GM12801 (cell line): ENCODE results near the gene TMEM198.

Experiments
- TF ChIP-seq, protein P1 (sequence below): IDR thresholded peaks from one replicate; pipeline ENCODE4 v1.5.1; 2011; ENCODE audit warnings: control low read depth; ENCODE audit not compliant: insufficient read length; ENCODE audit errors: extremely low read depth

TMEM198 gene

DNA sequence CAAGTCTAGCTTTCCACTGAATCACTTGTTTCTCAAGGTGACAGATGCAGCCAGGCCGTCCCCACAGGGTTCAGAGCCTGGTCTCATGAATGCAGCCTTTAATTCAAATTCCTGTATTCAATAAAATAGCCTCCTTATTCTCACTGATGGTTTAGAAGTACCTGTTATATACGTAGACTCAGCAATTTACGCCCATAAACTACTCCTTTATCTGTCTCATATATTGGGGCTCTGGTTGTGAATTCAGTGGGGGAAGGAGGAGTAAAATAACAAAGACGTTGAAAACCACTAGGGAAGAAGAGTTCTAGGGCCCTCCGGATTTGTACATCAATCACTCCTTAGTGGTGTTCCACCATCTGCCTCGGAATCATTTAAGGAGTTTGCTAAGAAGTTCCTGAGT is 25.8 kb downstream of the TMEM198 start:
- TF ChIP-seq, protein P1, sequence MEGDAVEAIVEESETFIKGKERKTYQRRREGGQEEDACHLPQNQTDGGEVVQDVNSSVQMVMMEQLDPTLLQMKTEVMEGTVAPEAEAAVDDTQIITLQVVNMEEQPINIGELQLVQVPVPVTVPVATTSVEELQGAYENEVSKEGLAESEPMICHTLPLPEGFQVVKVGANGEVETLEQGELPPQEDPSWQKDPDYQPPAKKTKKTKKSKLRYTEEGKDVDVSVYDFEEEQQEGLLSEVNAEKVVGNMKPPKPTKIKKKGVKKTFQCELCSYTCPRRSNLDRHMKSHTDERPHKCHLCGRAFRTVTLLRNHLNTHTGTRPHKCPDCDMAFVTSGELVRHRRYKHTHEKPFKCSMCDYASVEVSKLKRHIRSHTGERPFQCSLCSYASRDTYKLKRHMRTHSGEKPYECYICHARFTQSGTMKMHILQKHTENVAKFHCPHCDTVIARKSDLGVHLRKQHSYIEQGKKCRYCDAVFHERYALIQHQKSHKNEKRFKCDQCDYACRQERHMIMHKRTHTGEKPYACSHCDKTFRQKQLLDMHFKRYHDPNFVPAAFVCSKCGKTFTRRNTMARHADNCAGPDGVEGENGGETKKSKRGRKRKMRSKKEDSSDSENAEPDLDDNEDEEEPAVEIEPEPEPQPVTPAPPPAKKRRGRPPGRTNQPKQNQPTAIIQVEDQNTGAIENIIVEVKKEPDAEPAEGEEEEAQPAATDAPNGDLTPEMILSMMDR: no peak

DNA sequence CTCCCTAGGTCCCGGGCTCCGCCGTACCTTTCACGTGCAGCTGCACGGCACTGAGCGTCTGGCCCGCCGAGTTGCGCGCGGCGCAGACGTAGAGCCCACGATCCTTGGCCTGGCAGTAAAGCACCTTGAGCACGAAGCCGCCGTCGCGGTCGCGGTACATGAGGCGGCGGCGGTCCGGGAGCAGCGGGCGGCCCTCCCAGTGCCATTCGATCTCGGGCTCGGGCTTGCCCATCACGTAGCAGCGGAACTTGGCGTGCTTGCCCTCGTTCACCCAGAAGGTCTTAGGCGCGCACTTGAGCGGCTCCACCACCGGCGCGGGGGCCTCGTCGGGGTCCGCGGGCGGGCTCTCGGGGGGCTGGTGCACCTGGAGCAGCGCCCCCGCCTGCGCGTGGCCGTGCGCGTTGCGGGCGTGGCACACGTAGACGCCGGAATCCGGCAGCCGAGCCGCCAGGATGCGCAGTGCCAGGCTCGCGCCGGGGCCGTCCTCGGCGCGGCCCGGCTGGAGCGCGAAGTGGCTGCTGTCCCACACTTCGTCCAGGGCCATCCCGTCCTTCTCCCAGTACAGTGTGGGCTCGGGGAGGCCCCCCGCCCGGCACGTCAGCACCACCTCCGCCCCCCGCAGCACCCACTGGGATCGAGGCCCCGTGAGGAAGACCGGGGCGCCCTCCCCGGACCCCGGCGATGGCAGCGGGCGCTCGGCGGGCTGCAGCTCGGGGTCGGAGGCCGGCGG is 26.5 kb downstream of the TMEM198 start:
- TF ChIP-seq, protein P1: no peak

DNA sequence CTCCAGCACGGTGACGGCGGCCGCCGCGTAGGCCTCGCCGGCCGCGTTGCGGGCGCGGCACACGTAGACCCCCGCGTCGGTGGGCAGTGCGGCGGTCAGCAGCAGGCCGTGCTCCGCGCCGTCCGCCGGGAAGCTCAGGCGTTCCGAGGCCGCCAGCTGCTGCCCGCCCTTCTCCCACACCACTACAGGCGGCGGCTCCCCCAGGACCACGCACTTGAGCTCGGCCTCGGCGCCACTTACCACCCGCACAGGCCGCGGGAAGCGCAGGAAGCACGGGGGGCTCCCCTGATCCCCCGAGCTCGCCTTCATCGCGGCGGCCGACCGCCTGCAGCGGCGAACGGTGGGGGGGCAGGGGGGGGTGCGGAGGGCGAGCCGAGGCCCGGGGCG is 27.1 kb downstream of the TMEM198 start:
- TF ChIP-seq, protein P1: no peak

DNA sequence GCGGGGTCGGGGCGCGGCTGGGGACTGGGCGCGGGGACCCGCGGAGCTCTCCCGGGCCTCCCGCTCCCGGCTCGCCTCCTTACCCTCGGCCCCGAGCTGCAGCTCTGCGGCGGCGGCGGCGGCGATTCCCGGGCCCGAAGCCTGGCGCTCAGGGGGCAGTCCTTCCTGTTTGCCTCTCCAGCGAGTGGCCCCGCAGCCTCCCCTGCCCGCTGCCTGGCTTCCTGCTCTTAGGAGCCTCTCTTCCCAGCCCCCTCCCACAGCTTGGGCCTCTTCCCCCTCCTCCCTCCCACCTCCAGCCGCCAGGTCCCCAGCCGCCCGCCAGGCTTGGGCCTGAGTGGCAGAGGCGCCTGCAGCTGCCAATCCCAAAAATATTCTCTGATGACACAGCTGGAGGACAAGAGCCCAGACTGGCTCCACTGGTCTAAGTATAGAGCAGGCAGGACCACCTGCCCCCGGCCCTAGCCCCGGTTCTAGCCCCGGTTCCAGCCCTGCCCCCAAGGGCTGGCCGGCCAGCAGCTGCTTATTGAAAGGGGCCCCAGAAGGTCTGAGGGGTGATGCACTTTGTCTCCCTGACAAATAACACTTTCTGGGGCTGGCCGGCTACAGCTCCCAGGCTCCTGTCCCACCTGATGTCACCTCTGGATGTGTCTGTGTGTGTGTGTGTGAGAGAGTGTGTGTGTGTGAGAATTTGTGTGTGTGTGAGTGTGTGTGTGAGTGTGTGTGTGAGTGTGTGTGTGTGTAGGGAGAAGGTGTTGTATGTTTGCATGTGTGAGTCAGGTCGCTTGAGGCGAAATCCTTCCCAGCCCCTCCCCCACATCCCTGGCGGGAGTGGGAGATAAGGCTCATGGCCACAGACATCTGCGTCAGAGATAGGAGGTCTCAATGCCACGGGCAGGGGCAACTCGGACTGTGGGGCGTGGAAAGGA is 27.7 kb downstream of the TMEM198 start, which contains the start of gene OBSL1:
TSS of gene OBSL1 (minus strand) at position 229 of the 926 bp plus-strand sequence. CDS start 307 bp downstream, outside the sequence.
- TF ChIP-seq, protein P1: no peak

DNA sequence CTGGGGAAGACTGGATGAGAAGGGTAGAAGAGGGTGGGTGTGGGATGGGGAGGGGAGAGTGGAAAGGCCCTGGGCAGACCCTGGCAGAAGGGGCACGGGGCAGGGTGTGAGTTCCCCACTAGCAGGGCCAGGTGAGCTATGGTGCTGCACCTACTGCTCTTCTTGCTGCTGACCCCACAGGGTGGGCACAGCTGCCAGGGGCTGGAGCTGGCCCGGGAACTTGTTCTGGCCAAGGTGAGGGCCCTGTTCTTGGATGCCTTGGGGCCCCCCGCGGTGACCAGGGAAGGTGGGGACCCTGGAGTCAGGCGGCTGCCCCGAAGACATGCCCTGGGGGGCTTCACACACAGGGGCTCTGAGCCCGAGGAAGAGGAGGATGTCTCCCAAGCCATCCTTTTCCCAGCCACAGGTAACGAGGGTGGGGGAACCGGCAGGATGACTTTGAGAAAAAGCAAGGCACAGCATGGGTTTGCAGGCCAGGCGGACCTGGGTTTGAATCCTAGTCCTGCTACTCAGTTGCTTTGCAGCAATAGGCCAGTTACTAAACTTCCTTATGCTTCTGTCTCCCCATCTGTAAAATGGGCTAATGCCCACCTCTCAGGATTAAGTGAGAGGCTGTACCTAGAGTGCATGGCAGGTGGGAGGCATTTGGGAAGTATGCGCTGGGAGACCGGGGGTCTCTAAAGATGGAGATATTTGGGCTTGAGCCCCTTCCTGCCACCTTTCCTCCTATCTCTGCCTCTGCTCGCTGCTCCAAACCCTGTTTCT is 28.6 kb downstream of the TMEM198 start, which contains the start of gene INHA:
TSS of gene INHA (plus strand) at position 74 of the 765 bp plus-strand sequence. CDS start at position 139, 65 bp downstream.
- TF ChIP-seq, protein P1: no peak

DNA sequence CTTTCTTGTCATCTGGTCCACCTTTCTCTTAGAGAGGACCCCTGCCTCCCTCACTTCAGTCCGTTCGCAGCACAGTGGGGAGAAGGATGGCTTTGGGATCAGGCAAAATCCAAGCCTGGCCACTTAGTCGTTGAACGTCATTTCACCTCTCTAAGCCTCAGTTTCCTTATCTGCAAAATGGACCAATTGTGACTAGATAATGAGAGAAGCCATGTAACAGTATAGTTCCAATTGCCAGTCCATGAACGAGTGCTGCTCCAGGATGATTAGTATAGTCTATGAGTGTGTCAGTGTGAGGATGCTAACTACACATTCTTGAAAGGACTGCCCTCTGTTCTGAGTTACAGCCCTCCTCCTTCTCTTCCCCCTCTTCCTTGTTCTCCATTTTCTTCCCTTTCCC is 29.3 kb downstream of the TMEM198 start:
- TF ChIP-seq, protein P1: no peak
